RCC 7860 (cell line): ENCODE data around the gene TPPP.

Experiments
- DNase-seq: peaks from one replicate; pipeline ENCODE4 v3.0.0-alpha.2; 2015; ENCODE audit warnings: low spot score
- FAIRE-seq: peaks from 2 replicates; lab custom pipeline; 2012; peaks lifted over from hg19 to GRCh38; lab: Jason Lieb, UNC

Gene TPPP

DNA sequence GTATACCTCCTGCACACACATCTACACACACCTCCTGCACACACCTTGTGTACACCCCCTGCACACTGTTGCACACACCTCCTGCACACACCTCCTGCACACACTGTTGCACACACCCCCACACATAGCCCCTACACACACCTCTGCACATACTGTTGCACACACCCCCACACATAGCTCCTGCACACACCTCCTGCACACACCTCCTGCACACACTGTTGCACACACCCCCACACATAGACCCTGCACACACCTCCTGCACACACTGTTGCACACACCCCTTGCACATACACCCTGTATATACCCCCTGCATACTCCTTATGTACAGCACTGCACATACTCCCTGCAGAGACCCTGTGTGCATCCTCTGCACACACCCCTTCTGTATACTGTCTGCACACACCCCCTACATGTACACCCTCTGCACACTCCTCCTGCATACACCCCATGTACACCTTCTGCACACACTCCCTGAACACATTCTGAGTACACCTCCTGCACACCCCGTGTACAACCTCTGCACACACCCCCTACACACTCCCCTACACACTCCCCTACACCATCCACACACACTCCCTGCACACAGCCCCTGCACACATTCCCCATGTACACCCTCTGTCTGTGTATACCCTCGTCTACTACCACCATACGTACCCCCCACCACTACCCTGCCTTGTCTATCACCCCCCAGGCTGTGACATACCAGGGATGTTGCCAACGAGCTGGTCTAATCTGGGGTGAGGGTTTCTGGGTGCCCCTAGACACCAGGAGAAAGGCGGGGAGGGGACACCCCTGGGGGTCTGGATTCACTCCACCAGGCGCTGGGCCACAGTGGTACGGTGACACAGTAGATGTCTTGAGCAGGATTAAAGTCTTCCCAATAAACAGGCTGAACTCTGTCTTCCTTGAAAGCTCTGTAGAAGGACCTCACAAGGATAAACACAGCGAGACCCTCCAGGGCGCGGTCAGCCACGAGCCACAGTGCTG, 82.1 kb downstream of the TPPP start:
- no peak for DNase-seq
- FAIRE-seq: no peak

DNA sequence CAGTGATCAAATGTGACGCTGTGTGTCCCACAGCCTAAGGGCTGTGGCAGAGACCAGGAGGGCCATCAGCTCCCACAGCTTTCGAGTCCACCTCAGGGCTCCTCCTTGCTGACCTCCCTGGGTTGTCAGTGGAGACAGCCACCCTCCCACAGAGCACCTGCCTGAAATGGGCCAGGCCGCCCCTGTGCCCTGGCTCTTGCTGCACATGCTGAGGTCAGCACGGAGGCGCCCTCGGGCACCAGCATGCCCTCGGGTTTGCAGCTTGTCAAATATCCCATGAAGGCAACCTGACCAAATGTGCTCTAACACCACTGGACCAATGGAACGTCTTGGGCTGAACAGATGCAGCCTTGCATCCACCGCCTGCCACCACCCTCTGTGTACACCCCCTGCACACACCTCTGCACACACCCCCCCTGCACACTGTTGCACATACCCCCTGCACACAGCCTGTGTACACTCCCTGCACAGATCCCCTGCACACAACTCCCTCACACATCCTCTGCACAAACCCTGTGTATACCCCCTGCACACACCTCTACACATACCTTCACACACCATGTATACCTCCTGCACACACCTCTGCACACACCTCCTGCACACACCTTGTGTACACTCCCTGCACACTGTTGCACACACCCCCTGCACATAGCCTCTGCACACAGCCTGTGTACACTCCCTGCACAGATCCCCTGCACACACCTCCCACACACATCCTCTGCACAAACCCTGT, 83.0 kb downstream of the TPPP start:
- FAIRE-seq (no peak), DNase-seq (no peak)
